GM18868 (cell line): ENCODE measurements around the gene TUBGCP2.
A peak's percentile ranks its signal among the peaks of the same experiment; 100 is the strongest.

Experiments used
- ATAC-seq: cut with Tn5 transposase; IDR thresholded peaks from one replicate; pipeline ENCODE4 v1.9.1; 2021; ENCODE audit warnings: mild to moderate bottlenecking, moderate library complexity; ENCODE audit not compliant: unreplicated experiment

TUBGCP2 gene, protein sequence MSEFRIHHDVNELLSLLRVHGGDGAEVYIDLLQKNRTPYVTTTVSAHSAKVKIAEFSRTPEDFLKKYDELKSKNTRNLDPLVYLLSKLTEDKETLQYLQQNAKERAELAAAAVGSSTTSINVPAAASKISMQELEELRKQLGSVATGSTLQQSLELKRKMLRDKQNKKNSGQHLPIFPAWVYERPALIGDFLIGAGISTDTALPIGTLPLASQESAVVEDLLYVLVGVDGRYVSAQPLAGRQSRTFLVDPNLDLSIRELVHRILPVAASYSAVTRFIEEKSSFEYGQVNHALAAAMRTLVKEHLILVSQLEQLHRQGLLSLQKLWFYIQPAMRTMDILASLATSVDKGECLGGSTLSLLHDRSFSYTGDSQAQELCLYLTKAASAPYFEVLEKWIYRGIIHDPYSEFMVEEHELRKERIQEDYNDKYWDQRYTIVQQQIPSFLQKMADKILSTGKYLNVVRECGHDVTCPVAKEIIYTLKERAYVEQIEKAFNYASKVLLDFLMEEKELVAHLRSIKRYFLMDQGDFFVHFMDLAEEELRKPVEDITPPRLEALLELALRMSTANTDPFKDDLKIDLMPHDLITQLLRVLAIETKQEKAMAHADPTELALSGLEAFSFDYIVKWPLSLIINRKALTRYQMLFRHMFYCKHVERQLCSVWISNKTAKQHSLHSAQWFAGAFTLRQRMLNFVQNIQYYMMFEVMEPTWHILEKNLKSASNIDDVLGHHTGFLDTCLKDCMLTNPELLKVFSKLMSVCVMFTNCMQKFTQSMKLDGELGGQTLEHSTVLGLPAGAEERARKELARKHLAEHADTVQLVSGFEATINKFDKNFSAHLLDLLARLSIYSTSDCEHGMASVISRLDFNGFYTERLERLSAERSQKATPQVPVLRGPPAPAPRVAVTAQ

DNA sequence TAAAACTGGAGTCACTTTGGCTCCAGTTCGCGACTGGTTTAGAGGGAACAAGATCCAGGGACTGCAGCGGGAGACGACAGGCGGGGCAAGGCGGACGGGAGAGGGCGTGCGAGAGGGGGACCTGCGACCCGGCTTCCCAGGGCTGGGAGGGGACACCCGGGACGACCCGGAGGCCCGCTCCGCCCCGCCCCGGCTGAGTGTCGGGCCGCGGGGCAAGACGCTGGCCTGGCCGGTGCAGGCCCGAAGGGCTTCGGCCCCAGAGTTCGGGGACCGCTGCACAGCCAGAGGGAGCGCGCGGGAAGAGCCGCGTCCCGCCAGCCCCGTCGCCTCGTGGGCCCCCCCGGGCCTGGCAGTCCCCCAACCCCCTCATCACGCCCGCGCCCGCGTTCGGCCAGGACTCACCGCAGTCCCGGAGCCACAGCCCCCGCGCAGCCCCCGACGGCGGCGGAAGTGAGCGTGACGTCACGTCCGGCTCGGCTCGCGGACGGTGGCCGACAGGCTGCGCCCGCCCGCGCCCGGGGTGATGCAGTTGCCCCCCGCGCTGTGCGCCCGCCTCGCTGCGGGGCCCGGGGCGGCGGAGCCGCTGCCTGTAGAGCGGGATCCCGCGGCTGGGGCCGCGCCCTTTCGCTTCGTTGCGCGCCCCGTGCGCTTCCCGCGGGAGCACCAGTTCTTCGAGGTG, at the start of gene TUBGCP2, which contains the start of gene ZNF511:
Gene TUBGCP2 (minus strand): TSS at position 452 of the 679 bp plus-strand sequence. CDS start 5,931 bp downstream, outside the sequence.
Gene ZNF511 (plus strand): TSS at position 494 of the 679 bp plus-strand sequence. CDS start 30 bp downstream, at position 524.
- ATAC-seq: peak; percentile 74

DNA sequence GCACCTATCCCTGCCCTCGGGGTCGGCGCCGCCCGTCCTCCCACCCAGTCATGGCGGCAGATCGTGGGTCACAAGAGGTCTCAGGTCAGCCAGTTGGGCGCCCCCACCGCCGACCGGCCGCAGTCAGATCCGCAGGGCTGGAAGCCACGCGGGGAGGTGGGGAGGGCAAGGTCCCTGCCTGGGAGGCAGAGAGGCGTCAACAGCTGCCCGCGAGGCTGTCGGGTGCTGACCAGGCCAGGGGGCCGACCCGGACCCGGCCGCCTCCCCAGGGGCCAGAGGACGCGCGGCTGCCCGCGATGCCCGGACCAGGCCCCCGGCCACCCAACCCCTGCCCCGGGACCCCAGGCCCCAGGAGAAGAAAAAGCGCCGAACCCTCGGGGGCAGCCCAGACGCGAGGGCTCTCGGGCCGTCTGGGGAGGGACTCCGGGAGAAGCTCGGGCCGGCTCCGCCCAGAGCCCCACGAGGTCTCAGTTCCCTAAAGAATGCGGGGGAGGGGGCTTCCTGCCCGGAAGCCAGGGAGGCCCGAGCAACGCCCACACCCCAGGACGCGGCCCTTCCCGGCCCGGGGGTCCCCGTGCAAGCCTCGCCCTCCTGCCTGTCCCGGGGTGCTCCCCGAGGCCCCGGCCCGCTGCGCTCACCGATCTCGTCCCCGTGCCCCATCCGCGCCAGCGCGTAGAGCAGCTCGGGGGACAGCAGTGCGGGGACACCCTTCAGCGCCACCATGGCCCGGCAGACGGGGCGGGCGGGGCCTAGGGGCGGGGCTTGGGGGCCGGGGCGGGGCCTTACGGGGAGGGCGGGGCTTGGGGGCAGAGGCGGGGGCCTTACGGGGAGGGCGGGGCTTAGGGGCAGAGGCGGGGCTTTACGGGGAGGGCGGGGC, 48.9 kb upstream of the TUBGCP2 start, which contains the start of gene FUOM:
Gene FUOM (minus strand): TSS at position 735 of the 877 bp plus-strand sequence. CDS start 12 bp downstream, at position 723.
- peak; percentile 79 for ATAC-seq

DNA sequence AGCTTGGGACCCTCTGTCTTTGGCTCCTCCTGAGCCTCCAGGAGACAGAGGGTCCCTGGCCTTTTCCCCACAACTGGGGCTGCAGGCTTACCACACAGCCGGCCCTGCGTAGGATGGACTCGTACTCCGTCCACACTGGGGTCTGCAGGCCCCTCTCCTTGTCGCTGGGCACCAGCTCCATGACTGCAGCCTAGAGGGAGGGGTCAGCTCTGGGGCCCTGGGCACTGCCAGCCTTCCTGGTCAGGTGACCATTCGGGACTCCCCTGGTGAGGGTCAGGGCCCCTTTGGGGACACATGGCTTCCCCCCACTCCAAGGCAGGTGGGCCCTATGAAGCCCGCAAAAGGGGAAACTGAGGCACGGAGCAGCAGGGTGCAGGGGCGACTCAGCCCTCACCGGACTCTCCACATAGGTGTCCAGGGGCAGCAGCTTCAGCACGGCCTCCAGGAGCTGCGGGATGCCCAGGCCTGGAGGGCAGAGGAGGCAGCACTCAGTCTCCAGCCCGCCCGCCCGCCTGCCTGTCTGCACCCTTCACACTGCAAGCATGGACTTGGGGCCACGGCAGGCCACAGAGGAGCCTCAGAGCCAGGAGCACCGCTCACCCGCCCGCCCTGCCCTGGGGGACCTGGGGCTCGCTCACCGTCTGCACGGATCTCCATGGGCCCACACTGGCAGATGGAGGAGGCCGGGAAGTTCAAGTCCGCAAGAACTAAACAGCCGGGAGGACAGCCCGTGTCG, 48.0 kb upstream of the TUBGCP2 start:
- no peak for ATAC-seq

DNA sequence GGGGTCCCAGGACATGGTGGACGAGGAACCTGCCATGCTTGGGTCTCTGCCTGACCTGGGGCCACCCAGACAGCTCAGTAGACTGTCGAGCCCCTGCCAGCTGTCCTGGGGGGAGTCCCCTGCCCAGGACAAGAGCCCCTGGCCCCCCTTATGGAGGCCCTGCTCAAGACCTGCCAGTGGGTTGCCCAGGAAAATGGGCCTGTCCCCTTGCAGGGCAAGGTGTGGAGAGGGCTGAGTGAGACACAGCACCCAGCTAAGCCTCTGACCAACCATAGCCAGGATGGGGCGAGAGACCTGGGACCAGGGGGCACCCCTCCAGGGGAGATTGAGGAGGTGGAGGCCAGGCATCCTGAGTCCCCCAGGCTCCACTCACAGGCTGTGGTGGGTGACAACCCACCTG, 47.3 kb upstream of the TUBGCP2 start:
- ATAC-seq: no peak

DNA sequence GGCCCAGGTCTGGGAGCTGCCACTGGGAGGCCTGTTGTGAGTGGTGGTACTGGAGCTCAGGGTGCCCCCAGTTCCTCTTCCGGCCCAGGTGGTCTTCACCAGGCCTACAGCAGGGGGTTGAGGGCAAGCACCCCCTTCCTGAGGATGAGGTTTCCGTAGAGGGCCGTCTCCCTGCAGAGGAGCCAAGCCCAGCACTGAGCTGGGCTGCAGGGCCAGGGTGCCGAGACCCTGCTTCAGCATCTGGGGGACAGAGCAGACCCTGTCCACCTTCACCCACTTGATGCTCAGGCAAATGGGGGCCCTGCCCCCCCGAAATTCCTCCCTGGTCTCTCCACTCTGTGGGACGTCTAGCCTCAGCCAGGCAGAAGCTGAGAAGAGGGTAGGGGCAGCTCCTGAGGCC, 46.6 kb upstream of the TUBGCP2 start:
- ATAC-seq: no peak

DNA sequence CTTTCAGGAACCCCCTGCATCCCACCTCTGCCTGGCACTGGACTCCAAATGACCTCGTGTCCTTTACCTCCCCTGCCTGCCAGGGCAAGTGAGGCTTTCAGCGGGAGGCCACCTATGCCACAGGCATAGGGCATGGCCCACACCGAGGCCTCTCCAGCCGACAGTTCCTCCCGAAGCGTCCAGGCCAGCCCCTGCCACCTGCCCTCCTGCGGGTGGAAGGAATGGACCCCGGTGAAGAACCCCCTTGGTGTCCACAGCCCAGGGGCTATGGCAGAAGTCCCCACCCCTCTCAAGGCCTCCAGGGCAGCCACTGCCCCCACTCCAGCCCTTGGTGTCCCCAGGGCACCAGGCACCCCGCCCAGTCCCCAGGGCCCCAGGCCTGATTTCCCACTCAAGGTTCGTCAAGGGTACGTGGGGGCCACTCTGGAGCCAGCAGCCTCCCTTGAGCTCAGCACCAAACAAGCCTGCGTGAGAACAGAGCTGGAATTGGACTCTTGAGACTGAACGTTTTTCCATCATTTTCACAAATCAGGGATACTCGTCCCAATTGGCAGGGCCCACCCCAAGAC, 46.1 kb upstream of the TUBGCP2 start:
- no peak for ATAC-seq

DNA sequence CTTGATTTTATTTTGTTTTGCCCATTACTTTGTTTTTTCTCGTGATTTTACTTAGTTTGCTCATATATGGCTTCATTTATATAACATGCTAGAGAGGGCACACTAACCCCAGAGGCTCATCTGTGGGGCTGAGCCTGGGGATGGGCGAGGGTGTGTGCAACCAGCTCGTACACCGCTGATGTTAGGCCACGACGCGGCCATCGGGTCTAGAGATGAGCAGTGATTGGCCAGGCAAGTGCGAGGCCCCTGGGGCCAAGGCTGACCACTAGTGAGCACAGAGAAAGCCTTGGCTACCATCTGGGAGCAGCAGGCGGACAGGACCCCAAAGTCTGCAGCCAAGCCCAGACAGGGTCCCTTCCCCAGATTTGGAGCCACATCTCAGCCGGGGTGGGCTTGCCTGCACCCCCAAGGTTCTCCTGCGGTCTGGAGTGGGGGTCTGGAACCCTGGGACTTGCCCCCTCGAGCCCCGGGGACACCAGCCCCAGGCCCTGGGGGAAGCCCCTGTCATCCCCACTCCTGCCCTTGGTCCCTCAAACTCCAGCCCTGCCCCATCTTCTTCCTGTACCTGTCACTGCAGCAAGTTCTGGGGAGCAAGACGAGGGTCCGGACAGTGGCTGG, 45.4 kb upstream of the TUBGCP2 start:
- ATAC-seq: no peak

DNA sequence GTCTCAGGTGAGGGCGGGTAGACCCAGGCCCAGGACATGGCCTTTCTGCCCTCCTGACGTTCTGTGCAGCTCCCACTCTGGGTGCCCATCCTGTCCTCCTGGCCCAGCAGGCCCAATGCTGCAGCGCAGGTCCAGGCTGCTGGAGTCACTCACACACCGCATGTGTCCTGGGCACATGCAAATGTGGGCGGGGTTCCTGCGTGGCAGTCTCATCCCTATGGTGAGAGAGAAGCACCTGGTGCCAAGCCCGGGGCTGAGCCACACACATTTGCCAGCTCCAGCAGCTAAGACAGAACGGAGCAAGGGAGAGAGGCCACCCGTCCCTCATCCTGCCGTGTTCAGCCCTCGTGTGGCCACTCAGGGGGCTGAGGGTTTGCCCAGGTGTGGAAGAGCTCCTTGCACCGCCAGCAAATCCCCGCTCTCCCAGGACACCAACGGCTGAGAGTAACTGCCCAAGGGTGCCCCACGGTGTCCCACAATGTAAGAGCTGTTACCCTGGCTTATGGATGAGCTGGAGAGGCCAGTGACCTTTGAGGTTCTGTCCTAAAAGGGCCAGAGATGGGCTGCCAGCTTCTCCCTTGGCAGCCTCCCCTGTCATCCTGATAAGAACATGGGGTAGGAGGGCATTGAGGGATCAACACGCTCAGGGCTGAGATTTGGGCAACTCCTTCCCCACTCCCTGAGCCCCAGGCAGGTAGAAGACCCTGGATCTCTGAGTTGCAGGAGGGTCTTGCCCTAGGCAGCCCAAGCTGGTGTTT, 44.7 kb upstream of the TUBGCP2 start:
- ATAC-seq: no peak

DNA sequence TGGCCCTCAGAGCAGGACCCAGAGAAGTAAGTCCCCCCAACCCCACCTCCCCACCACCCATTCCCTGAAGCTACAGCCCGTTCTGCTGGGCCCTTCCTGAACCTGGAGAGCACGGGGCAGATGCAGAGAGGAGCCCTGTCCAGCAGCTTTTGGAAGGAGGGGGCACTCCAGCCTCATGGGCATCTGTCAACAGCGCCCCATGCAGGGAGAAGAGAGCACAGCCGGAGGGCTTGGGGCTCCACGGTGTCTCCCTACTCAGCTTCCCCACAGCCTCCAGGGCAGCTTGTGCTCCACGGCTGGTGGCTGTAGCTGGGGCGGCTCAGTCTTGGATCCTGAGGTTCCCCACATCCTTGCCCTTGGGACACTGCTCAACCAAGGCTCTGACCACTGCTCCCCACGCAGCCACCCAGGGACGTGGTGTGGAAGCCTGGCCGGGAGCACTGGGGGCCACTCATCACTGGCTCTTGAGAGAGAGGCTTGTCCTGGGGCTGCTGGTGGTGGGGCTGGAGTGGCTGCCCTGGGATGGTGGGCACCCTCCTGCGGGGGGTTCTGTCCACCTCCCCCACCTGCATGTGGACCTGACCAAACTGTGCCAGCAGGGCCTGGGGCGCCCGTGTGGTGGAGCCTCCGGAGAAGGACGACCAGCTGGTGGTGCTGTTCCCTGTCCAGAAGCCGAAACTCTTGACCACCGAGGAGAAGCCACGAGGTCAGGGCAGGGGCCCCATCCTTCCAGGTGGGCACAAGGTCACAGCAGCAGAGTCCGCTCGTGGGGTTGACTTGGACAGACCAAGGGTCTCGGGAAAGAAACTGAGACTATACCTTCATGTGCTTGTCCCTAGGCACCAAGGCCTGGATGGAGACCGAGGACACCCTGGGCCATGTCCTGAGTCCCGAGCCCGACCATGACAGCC, 43.0 kb upstream of the TUBGCP2 start:
- no peak for ATAC-seq

DNA sequence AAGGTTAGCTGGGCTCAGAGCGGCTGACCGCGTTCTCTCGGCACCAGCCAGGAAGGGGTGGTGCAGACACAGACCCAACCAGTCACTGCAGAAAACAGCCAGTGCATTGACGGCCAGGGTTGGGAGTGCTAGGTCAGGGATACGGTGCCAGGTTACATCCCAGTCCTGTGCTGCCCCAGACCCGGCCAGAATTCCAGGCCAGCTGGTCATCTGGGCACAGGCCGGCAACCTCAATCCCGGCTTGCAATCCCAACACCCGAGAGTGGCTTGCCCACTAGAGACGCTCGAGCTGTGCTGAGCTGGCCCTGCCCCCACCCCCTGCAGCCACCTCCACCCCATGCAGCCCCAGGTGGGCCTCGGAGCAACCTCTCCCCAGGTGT, 42.3 kb upstream of the TUBGCP2 start:
- no peak for ATAC-seq

DNA sequence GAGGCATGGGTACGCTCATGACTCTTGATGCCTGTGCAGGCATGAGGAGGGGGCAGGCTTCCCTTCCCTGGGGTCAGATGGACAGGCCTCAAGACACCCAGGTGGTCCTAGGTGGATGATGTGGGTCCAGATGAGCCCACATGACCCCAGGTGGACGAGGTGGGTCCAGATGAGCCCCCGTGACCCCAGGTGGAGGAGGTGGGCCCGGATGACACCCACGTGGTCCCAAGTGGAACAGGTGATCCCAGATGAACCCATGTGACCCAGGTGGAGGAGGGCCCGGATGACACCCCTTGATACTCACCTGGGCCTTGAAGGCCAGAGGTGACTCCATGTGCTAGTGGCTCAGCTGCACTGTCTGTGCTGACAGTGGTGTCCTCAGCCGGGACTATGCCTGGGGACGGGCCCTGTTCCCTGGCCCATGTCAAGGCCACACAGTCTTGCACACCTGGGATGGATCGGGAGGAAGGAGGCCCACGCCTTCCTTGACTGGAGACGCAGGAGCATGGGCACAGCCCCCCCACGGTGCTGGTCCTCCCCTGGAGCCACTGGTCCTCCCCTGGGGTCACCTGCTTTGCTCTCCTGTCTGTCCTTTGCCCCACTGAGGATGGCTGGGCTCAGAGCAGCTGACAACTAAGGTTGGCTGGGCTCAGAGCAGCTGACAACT, 41.7 kb upstream of the TUBGCP2 start:
- no peak for ATAC-seq

DNA sequence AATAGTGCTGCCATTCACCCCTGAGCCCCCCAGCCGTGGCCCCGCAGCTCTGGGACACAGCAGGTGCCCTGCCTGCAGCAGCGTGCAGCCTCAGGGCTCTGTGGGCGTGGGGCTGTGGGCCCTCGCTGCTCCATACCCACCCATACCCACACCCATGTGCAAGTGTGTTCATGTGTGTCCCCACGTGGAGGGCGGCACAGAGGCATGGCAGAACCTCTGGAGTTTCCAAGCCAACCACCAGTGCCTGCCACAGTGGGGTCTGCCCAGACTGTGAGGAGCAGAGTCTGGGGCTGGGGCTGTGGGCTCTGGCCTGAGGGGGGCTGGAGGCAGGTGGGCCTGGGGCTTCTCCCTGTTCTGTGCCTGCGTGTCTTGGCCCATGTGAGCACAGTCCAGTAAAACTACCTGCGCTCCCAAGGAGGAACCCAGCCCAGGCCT, 40.9 kb upstream of the TUBGCP2 start:
- ATAC-seq: no peak

DNA sequence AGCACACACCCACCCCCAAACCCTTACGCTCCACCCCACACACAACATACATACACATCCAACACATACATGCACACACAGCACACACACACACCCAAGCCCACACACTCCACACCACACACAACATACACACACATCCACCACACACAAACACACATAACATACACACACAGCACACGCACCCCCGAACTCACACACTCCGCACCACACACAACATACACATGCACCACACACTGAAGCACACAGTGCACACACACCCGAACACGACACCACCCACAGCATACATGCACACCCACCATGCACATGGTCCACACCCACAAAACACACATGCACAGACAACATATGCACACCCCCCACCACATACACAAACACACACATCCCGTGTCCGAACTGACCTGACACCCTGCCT, 40.5 kb upstream of the TUBGCP2 start:
- no peak for ATAC-seq

DNA sequence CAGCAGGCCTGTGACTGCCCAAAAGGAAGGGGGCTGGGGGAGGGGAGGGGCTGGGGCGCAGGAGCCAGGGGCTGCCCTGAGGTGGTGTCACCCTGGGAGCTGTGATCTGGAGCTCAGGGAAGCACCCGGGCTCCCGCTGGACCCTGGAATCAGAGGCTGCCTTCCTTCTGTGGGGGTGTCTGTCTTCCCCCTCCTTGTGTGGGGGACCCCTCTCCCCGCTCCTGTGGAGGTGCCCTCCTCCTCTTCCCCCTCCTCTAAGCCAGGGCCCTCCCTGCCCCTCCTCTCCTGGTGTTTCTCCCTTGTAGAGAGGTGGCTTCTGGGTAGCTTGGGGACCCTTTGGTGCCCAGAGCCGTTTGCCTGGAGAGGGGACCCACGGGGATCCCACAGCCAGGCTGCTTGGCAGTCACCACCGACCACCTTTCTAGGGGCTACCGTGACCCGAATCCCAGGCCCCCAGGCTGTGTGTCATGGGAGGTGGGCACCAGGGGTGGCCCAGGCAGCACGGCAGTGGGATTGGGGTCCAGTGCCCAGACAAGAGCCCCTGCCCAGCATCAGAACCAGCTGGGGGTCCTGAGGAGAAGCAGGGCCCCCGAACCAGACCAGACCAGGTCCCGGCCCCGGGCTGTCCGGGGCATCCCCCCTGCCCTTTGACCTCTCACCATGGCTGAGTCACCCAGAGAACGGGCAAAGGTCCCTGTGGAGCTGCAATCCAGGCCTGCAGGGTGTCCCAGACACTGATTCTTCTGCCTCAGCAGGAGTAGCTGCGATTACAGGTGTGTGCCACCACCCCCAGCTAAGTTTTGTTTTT, 39.2 kb upstream of the TUBGCP2 start:
- no peak for ATAC-seq

DNA sequence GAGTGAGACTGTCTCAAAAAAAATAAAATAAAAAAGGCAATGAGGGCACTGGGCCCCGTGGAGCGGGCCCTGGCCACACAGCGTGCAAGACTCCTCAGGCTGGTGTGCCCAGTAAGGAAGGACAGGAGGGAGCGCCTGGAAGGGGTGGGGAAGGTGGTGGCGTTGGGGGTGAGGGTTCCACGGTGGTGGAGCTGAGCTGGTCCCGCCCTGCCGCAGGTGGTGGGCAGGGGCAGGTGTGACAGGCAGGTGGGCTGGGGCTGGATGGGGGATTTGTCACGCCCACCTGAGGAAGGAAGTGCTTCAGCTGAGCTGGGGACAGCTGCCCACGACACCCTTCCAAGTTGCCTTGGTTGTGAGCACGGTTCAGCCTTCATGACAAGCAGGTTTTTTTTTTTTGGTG, 37.7 kb upstream of the TUBGCP2 start:
- no peak for ATAC-seq
